ENCODE data around the gene PDE4D.

DNA sequence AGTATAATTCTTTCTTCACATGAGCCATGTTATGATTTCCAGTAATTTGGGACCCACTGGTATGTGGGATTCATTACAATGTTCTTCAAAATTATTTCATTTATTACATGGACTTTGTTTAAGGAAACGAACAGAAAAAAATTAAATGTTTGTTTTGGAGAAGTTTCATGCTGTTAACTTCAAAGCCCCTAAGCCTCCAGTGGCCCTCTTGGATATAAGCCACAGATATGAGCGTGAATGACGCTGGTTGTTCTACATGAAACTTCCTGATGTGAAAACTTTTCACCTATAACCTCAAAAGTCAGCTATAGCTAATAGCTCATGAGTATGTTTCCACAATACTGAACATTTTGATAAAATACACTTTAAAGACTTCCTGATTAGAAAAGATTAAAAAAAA, 334.2 kb downstream of the PDE4D start:
- TF ChIP-seq ZNF274 (IDR thresholded peaks at IDR 0.05; ENCODE audit: low read depth, low read length) (no peak), YY1 (IDR thresholded peaks at IDR 0.05; ENCODE audit: insufficient read depth, insufficient read length) (no peak)

Data from NT2/D1 (cell line).